CD14-positive monocyte (primary cell): ENCODE results near the gene TNFRSF11A. TPM values are rescaled to one million over a fixed set of nuclear protein-coding genes. Genes with fewer than 3 reads are reported as not detected.

Experiments used
- DNase-seq, 3 donors: peaks; one replicate each; pipeline ENCODE4 v3.0.0-alpha.2; 2011 to 2022
- H2AFZ ChIP-seq: 2 replicates; pipeline ENCODE4 v1.6.0; 2012; ENCODE audit warnings: mild to moderate bottlenecking, low read depth, low read length, inconsistent platforms; ENCODE audit not compliant: insufficient read depth, poor library complexity, severe bottlenecking
- H3K27ac ChIP-seq, 2 donors: 1 replicate in 1 of 2; 2 replicates in 1 of 2; pipeline ENCODE4 v1.5.1; 2012 to 2013; ENCODE audit warnings: low read length in 2 of 2, control low read depth in 1 of 2, inconsistent platforms in 1 of 2, low read depth in 1 of 2, mild to moderate bottlenecking in 1 of 2
- H3K27me3 ChIP-seq, 2 donors: one replicate each; pipeline versions ENCODE4 v1.6.0 to v1.6.1; 2011 to 2013; ENCODE audit warnings: low read length in 2 of 2; ENCODE audit not compliant: control insufficient read depth in 2 of 2, insufficient read depth in 2 of 2
- H3K36me3 ChIP-seq, 2 donors: replicated peaks in 1 of 2; 1 replicate in 1 of 2; 2 replicates in 1 of 2; pipeline versions ENCODE4 v1.5.1 to v1.6.1; 2012 to 2013; ENCODE audit warnings: low read length in 2 of 2, control low read depth in 1 of 2, inconsistent platforms in 1 of 2, mild to moderate bottlenecking in 1 of 2; ENCODE audit not compliant: insufficient read depth in 2 of 2, control insufficient read depth in 1 of 2
- H3K4me1 ChIP-seq, 2 donors: 1 replicate in 1 of 2; 2 replicates in 1 of 2; pipeline versions ENCODE4 v1.5.1 to v1.6.1; 2012 to 2013; ENCODE audit warnings: low read length in 2 of 2, control low read depth in 1 of 2, inconsistent platforms in 1 of 2, mild to moderate bottlenecking in 1 of 2, moderate library complexity in 1 of 2; ENCODE audit not compliant: insufficient read depth in 2 of 2, control insufficient read depth in 1 of 2
- H3K4me2 ChIP-seq: replicated peaks from 2 replicates; pipeline ENCODE3; 2012; ENCODE audit warnings: low read length, moderate library complexity, mild to moderate bottlenecking; ENCODE audit not compliant: poor library complexity, severe bottlenecking; ENCODE audit errors: extremely low read depth
- H3K4me3 ChIP-seq, 3 experiments: fragments of 200-600 bp in 1 of 3; sonication (generic) in 1 of 3; replicated peaks in 1 of 3; 1 replicate in 2 of 3; 2 replicates in 1 of 3; pipeline ENCODE4 v1.5.1; 2011 to 2013; ENCODE audit warnings: low read length in 3 of 3, mild to moderate bottlenecking in 3 of 3, control low read depth in 2 of 3, low read depth in 2 of 3, inconsistent platforms in 1 of 3, moderate library complexity in 1 of 3
- H3K79me2 ChIP-seq: 2 replicates; pipeline ENCODE4 v1.6.0; 2012; ENCODE audit warnings: mild to moderate bottlenecking, control low read depth, inconsistent platforms, low read length, moderate library complexity; ENCODE audit not compliant: insufficient read depth
- H3K9ac ChIP-seq: 2 replicates; pipeline ENCODE4 v1.6.0; 2017; ENCODE audit warnings: low read length, mild to moderate bottlenecking; ENCODE audit not compliant: insufficient read depth, poor library complexity, severe bottlenecking
- H3K9me3 ChIP-seq, 2 donors: replicated peaks in 1 of 2; 1 replicate in 1 of 2; 2 replicates in 1 of 2; pipeline versions ENCODE4 v1.5.1 to v1.6.1; 2012 to 2013; ENCODE audit warnings: low read length in 2 of 2, control low read depth in 1 of 2; ENCODE audit not compliant: control insufficient read depth in 1 of 2, insufficient read depth in 1 of 2
- H4K20me1 ChIP-seq: 2 replicates; pipeline ENCODE4 v1.6.0; 2012; ENCODE audit warnings: mild to moderate bottlenecking, low read length, control low read depth, moderate library complexity; ENCODE audit not compliant: insufficient read depth
- H3K27ac Mint-ChIP-seq, 7 donors: one replicate each; pipeline ENCODE4 v1.8.0; 2020; ENCODE audit warnings: mild to moderate bottlenecking in 7 of 7, mixed read lengths in 7 of 7, moderate library complexity in 6 of 7, inconsistent platforms in 2 of 7
- H3K27me3 Mint-ChIP-seq, 3 donors: one replicate each; pipeline ENCODE4 v1.8.0; 2021 to 2022; ENCODE audit warnings: low read depth in 3 of 3, mild to moderate bottlenecking in 3 of 3, mixed read lengths in 3 of 3, moderate library complexity in 3 of 3, inconsistent platforms in 1 of 3
- H3K36me3 Mint-ChIP-seq, 2 donors: one replicate each; pipeline ENCODE4 v1.8.0; 2020; ENCODE audit warnings: mixed read lengths in 2 of 2, inconsistent platforms in 1 of 2, mild to moderate bottlenecking in 1 of 2
- H3K4me1 Mint-ChIP-seq: one replicate; pipeline ENCODE4 v1.8.0; 2020; ENCODE audit warnings: mild to moderate bottlenecking, mixed read lengths
- H3K4me3 Mint-ChIP-seq, 2 donors: one replicate each; pipeline ENCODE4 v1.8.0; 2020; ENCODE audit warnings: mild to moderate bottlenecking in 2 of 2, mixed read lengths in 2 of 2, moderate library complexity in 1 of 2
- H3K9me3 Mint-ChIP-seq, 7 donors: one replicate each; pipeline ENCODE4 v1.8.0; 2020 to 2022; ENCODE audit warnings: mixed read lengths in 7 of 7, mild to moderate bottlenecking in 6 of 7, moderate library complexity in 6 of 7, inconsistent platforms in 2 of 7
- CTCF ChIP-seq: fragments of 200-600 bp; IDR thresholded peaks from one replicate; pipeline ENCODE4 v1.8.0; 2022; ENCODE audit warnings: antibody characterized with exemption, mild to moderate bottlenecking
- WGBS: methylation state at CpG from one replicate; pipeline ENCODE4 v1.1.5; 2013; ENCODE audit warnings: missing lambda C conversion rate; ENCODE audit not compliant: insufficient coverage; 5-methylcytosine and 5-hydroxymethylcytosine counted together
- intact Hi-C, 2 donors: fragments of 100-400 bp; cut with micrococcal nuclease; formaldehyde crosslinking; loops; one replicate each; pipeline versions ENCODE4 v1.15.0 to v1.15.1; 2023
- polyA plus RNA-seq, 3 donors: library from polyadenylated mRNA; depleted of rRNA in 1 of 3; unstranded in 2 of 3; stranded (reverse) in 1 of 3; fragments of 300-500 nt in 2 of 3; fragments of >200 nt in 1 of 3; fragmentation: Illumina TruSeq in 2 of 3; gene quantifications; 1 replicate in 2 of 3; 2 replicates in 1 of 3; pipeline ENCODE4 v1.2.3, GENCODE V29; 2012 to 2021

Gene TNFRSF11A
- polyA plus RNA-seq, 3 donors = 0.05 to 0.67 (median 0.24) TPM

- H3K4me2 ChIP-seq = peak overlapping the region; percentile 49
These were observed 111.6 kb downstream of the TNFRSF11A start for GRCh38 chr18:62436636-62437234.

More at GRCh38 chr18:62436636-62437234, 111.6 kb downstream of the TNFRSF11A start:
- peak; percentile 34 to 60 (median 55) for DNase-seq
- H3K79me2 ChIP-seq = no peaks in the 10 kb centered on the region
- no peaks in the 10 kb centered on the region for H3K36me3 Mint-ChIP-seq
- H3K4me1 ChIP-seq = peaks cover 32 to 48% of the 10 kb centered on the region in 2 donors
- H3K4me3 Mint-ChIP-seq = peak overlapping the region in 1 of 2 donors; percentile 55
- TF ChIP-seq CTCF = no peak
- H3K27me3 Mint-ChIP-seq = peaks cover 0 to 4% (median 0%) of the 10 kb centered on the region in 3 donors
- H3K9me3 Mint-ChIP-seq = peaks cover 0 to 3% (median 0%) of the 10 kb centered on the region in 7 donors
- H3K36me3 ChIP-seq = no peaks in the 10 kb centered on the region
- peaks cover 30% of the 10 kb centered on the region for H3K4me1 Mint-ChIP-seq
- 25% methylated on average over 4 of the region's 7 CpGs for WGBS
- no peaks in the 10 kb centered on the region for H3K9me3 ChIP-seq
- H4K20me1 ChIP-seq = no peaks in the 10 kb centered on the region
- peak overlapping the region; percentile 9 to 79 for H3K27ac ChIP-seq
- no peak overlapping the region for H2AFZ ChIP-seq
- H3K9ac ChIP-seq = no peak overlapping the region
- H3K4me3 ChIP-seq = peak overlapping the region in 1 of 3 experiments; percentile 35
- no peaks in the 10 kb centered on the region for H3K27me3 ChIP-seq
- intact Hi-C loops = no loop called here
- peak overlapping the region; percentile 81 to 95 (median 90) for H3K27ac Mint-ChIP-seq
